K562 (cell line): ENCODE results near the gene RDM1. TPM values are rescaled to one million over a fixed set of nuclear protein-coding genes. Genes with fewer than 3 reads are reported as not detected.

Source experiments
- ATF3 ChIP-seq, 2 experiments: fragments of 450-650 bp in 1 of 2; sonication (generic) in 1 of 2; formaldehyde crosslinking in 1 of 2; IDR thresholded peaks in 1 of 2; conservative IDR thresholded peaks in 1 of 2; 2 replicates each; pipeline versions ENCODE4 v1.6.1 to v1.8.1; 2016 to 2023; ENCODE audit warnings: mild to moderate bottlenecking in 2 of 2, moderate library complexity in 2 of 2, inconsistent platforms in 1 of 2, missing genetic modification reagents in 1 of 2
- BRD4 ChIP-seq: fragments of 200-600 bp; sonication (generic); IDR thresholded peaks from 2 replicates; pipeline ENCODE4 v1.6.1; 2017; ENCODE audit warnings: inconsistent platforms
- ESRRA ChIP-seq: fragments of 450-650 bp; IDR thresholded peaks from 2 replicates; pipeline ENCODE4 v1.6.1; 2014; ENCODE audit warnings: low read depth, mild to moderate bottlenecking, moderate library complexity, borderline replicate concordance
- HDAC2 ChIP-seq: fragments of 450-650 bp; IDR thresholded peaks from 2 replicates; pipeline ENCODE4 v1.6.1; 2016; ENCODE audit warnings: mild to moderate bottlenecking
- ILK ChIP-seq: fragments of 450-650 bp; IDR thresholded peaks from 2 replicates; pipeline ENCODE4 v1.6.1; 2016; ENCODE audit warnings: missing genetic modification characterization, low read depth, mild to moderate bottlenecking, missing compliant biosample characterization, moderate library complexity, borderline replicate concordance
- KLF13 ChIP-seq: fragments of 450-650 bp; IDR thresholded peaks from 2 replicates; pipeline ENCODE4 v1.6.1; 2016; ENCODE audit warnings: missing genetic modification characterization, low read depth, mild to moderate bottlenecking, missing compliant biosample characterization, moderate library complexity, borderline replicate concordance
- LEF1 ChIP-seq: fragments of 450-650 bp; IDR thresholded peaks from 2 replicates; pipeline ENCODE4 v1.6.1; 2016; ENCODE audit warnings: mild to moderate bottlenecking
- MIER1 ChIP-seq: fragments of 450-650 bp; IDR thresholded peaks from 2 replicates; pipeline ENCODE4 v1.6.1; 2016; ENCODE audit warnings: antibody characterized with exemption, mild to moderate bottlenecking, low read depth
- MLX ChIP-seq, 2 experiments: fragments of 450-650 bp in 1 of 2; sonication (generic) in 1 of 2; formaldehyde crosslinking; conservative IDR thresholded peaks; 2 replicates each; pipeline versions ENCODE4 v1.4.0 to v1.8.1; 2020 to 2022; ENCODE audit warnings: mild to moderate bottlenecking in 1 of 2, missing genetic modification reagents in 1 of 2
- NRF1 ChIP-seq, 2 experiments: fragments of 450-650 bp; IDR thresholded peaks in 1 of 2; conservative IDR thresholded peaks in 1 of 2; 2 replicates each; pipeline ENCODE4 v1.6.1; 2014; ENCODE audit warnings: mild to moderate bottlenecking in 2 of 2
- PBX2 ChIP-seq, 2 experiments: IDR thresholded peaks in 1 of 2; conservative IDR thresholded peaks in 1 of 2; 2 replicates each; pipeline ENCODE4 v1.6.1; 2016; ENCODE audit warnings: low read depth in 2 of 2, mild to moderate bottlenecking in 1 of 2, missing compliant biosample characterization in 1 of 2, missing genetic modification characterization in 1 of 2, moderate library complexity in 1 of 2
- POLR2A ChIP-seq: fragments of 450-650 bp; conservative IDR thresholded peaks from 2 replicates; pipeline ENCODE4 v1.6.1; 2016
- SIX5 ChIP-seq, 2 experiments: IDR thresholded peaks; 2 replicates each; pipeline ENCODE4 v1.6.1; 2011; ENCODE audit warnings: low read length in 2 of 2, borderline replicate concordance in 1 of 2, low read depth in 1 of 2, mild to moderate bottlenecking in 1 of 2, moderate library complexity in 1 of 2; ENCODE audit not compliant: insufficient read depth in 1 of 2
- SREBF2 ChIP-seq: sonication (generic); formaldehyde crosslinking; IDR thresholded peaks from 2 replicates; pipeline ENCODE4 v1.4.0; 2020; ENCODE audit warnings: mild to moderate bottlenecking, missing genetic modification reagents
- THAP7 ChIP-seq: fragments of 250-450 bp; sonication (Bioruptor Pico); IDR thresholded peaks from 2 replicates; pipeline ENCODE4 v1.5.0; 2021
- TSHZ1 ChIP-seq: fragments of 250-450 bp; sonication (Bioruptor Pico); IDR thresholded peaks from 2 replicates; pipeline ENCODE4 v1.4.0; 2020; ENCODE audit warnings: mild to moderate bottlenecking, moderate library complexity
- ZC3H4 ChIP-seq: sonication (generic); formaldehyde crosslinking; IDR thresholded peaks from 2 replicates; pipeline ENCODE4 v1.9.0; 2021; ENCODE audit warnings: missing genetic modification reagents, borderline replicate concordance
- ZEB2 ChIP-seq: fragments of 450-650 bp; IDR thresholded peaks from 2 replicates; pipeline ENCODE4 v1.6.1; 2016
- ZNF217 ChIP-seq: sonication (generic); formaldehyde crosslinking; IDR thresholded peaks from 2 replicates; pipeline ENCODE4 v1.8.0; 2022; ENCODE audit warnings: mild to moderate bottlenecking, missing genetic modification reagents
- polyA plus RNA-seq, 8 experiments: library from polyadenylated mRNA; depleted of rRNA in 4 of 8; stranded (reverse) in 5 of 8; unstranded in 3 of 8; fragments of >200 nt; fragmentation: Nextera tagmentation in 2 of 8; fragmentation: Illumina TruSeq in 1 of 8; extraction: Ambion mirVana in 2 of 8; extraction: Trizol in 1 of 8; gene quantifications; 2 replicates each; pipeline versions ENCODE4 v1.2.1 to v1.2.3, GENCODE V29; 2011 to 2014; ENCODE audit warnings: inconsistent platforms in 1 of 8, missing spikeins in 1 of 8
- total RNA-seq, 7 experiments: library from RNA; depleted of rRNA in 6 of 7; stranded (reverse); fragments of >200 nt in 6 of 7; fragmentation: Illumina TruSeq in 2 of 7; extraction: Trizol in 2 of 7; gene quantifications; 2 replicates each; pipeline versions ENCODE4 v1.2.1 to v1.2.3, GENCODE V29; 2011 to 2021; ENCODE audit warnings: low replicate concordance in 1 of 7

RDM1 gene
- total and polyA plus RNA-seq, 9 of the 15 experiments (the other 6 are each of a cell fraction or from before 2014, with no cell fraction given): 2.5 to 11.2 (median 5.4) TPM

GRCh38 chr17:35942588-35943186 lies 12.1 kb upstream of the RDM1 start (continued):
- TF ChIP-seq TSHZ1 (no peak), POLR2A (no peak), SIX5 (IDR thresholded peaks at IDR 0.05; ENCODE audit: borderline replicate concordance in 1 of 2, insufficient read depth in 1 of 2, low read depth in 1 of 2, low read length in 2 of 2) (no peak), PBX2 (CRISPR knock-in tag; IDR thresholded peaks at IDR 0.05; ENCODE audit: low read depth) (no peak), PBX2 (tag; conservative IDR thresholded peaks at IDR 0.05; ENCODE audit: low read depth) (0 out of 2 replicates have a peak, but pooled peaks have one; percentile 42), ILK (tag) (no peak), ZEB2 (0 out of 2 replicates have a peak, but pooled peaks have one; percentile 19), ZNF217 (CRISPR knock-in tag) (no peak), SREBF2 (no peak), MIER1 (no peak), KLF13 (tag) (no peak), BRD4 (no peak), THAP7 (CRISPR knock-in tag) (no peak), ZC3H4 (CRISPR knock-in tag) (no peak), LEF1 (peak; percentile 50; the same call in 1 of the 2 replicates), ESRRA (no peak), ATF3 (IDR thresholded peaks at IDR 0.05) (no peak), ATF3 (CRISPR knock-in tag; conservative IDR thresholded peaks at IDR 0.05) (no peak), NRF1 (conservative IDR thresholded peaks at IDR 0.05 in 1 of 2, IDR thresholded peaks at IDR 0.05 in 1 of 2) (no peak), HDAC2 (no peak; the same call in 1 of the 2 replicates), MLX (CRISPR knock-in tag; conservative IDR thresholded peaks at IDR 0.05) (no peak)
